Lower lobe of right lung (tissue), 2 donors: ENCODE measurements around the gene KDM2A. TPM values are rescaled to one million over a fixed set of nuclear protein-coding genes. Genes with fewer than 3 reads are reported as not detected.
"Not testable (repeated sequence)": the region's sequence is repeated elsewhere in the genome, so short reads cannot be mapped to it uniquely, and the experiment has no call there.

Experiments
- ATAC-seq, 2 donors: fragments of 200-7000 bp; cut with Tn5 transposase; one replicate each; pipeline ENCODE4 v1.9.1; 2020 to 2022; ENCODE audit warnings: mild to moderate bottlenecking in 2 of 2, moderate library complexity in 2 of 2
- DNase-seq: peaks from one replicate; pipeline ENCODE4 v3.0.0-alpha.2; 2020
- H3K27ac ChIP-seq: fragments of 200-600 bp; one replicate; pipeline ENCODE4 v1.8.0; 2022
- H3K27me3 ChIP-seq: fragments of 200-600 bp; one replicate; pipeline ENCODE4 v1.8.0; 2022; ENCODE audit warnings: low read depth
- H3K36me3 ChIP-seq: fragments of 200-600 bp; one replicate; pipeline ENCODE4 v1.8.0; 2022; ENCODE audit warnings: mild to moderate bottlenecking
- H3K4me1 ChIP-seq: fragments of 200-600 bp; one replicate; pipeline ENCODE4 v1.8.0; 2022
- H3K4me3 ChIP-seq: fragments of 200-600 bp; one replicate; pipeline ENCODE4 v1.8.0; 2022; ENCODE audit warnings: mild to moderate bottlenecking
- H3K9me3 ChIP-seq: fragments of 200-600 bp; one replicate; pipeline ENCODE4 v1.8.0; 2022
- intact Hi-C: fragments of 100-400 bp; cut with DNase I; formaldehyde crosslinking; loops from one replicate; pipeline ENCODE4 v1.11.0; 2022
- total RNA-seq: library from RNA; stranded (reverse); fragmentation: NEBNext Ultra II Directional; extraction: Animal tissue kit (Norgen Biotek cat#: 25700); gene quantifications from one replicate; pipeline ENCODE4 v1.2.1, GENCODE V29; 2021
- TF ChIP-seq, protein P1 (sequence below): fragments of 200-600 bp; IDR thresholded peaks from one replicate; pipeline ENCODE4 v1.8.0; 2022; ENCODE audit warnings: antibody characterized with exemption, mild to moderate bottlenecking
- donor health status: DM: no; HTN: yes; CAD: no; lungs with severe emphysema.

Gene KDM2A
- total RNA-seq, 1 donor from 2014 or later: 80.5 TPM

DNA sequence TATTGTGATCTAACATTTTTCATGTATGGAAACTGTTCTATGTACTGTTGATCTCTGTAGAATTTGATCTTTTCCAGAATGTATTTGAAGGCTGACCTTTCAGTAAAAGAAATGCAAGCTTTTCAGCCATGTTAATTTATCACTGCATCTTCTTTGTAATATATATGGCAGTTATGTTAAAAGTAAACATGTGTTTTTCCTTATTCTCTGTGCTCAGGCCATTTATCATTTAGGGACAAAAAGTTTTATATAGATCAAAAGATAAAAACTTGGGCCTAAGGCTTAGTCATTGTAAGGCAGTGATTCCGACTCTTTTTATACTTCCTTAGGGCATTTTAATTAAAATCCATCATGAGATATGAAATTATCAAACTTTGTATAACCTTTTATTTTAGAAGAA lies 48.7 kb downstream of the KDM2A start:
- Histone ChIP-seq H3K4me1 (peaks cover 26% of the 10 kb centered on the region), H3K36me3 (peaks cover 6% of the 10 kb centered on the region), H3K27ac (no peak overlapping the region), H3K4me3 (no peak overlapping the region), H3K27me3 (no peaks in the 10 kb centered on the region), H3K9me3 (no peaks in the 10 kb centered on the region)
- intact Hi-C loops: no loop called here
- no peak for ATAC-seq
- TF ChIP-seq, protein P1, sequence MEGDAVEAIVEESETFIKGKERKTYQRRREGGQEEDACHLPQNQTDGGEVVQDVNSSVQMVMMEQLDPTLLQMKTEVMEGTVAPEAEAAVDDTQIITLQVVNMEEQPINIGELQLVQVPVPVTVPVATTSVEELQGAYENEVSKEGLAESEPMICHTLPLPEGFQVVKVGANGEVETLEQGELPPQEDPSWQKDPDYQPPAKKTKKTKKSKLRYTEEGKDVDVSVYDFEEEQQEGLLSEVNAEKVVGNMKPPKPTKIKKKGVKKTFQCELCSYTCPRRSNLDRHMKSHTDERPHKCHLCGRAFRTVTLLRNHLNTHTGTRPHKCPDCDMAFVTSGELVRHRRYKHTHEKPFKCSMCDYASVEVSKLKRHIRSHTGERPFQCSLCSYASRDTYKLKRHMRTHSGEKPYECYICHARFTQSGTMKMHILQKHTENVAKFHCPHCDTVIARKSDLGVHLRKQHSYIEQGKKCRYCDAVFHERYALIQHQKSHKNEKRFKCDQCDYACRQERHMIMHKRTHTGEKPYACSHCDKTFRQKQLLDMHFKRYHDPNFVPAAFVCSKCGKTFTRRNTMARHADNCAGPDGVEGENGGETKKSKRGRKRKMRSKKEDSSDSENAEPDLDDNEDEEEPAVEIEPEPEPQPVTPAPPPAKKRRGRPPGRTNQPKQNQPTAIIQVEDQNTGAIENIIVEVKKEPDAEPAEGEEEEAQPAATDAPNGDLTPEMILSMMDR: no peak
- DNase-seq: no peak

DNA sequence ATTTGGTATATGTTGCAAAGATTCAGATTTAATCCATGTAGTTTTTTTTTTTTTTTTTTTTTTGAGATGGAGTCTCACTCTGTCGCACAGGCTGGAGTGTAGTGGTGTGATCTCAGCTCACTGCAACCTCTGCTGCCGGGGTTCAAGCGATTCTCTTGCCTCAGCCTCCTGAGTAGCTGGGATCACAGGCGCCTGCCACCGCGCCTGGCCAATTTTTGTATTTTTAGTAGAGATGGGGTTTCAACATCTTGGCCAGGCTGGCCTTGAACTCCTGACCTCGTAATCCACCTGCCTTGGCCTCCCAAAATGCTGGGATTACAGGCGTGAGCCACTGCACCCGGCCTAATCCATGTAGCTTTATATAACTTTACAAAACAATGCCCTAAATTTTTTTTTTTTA lies 49.8 kb downstream of the KDM2A start:
- H3K27ac ChIP-seq, ATAC-seq, H3K36me3 ChIP-seq, DNase-seq, H3K27me3 ChIP-seq, H3K9me3 ChIP-seq, H3K4me3 ChIP-seq, intact Hi-C loops: not testable (repeated sequence)
- H3K4me1 ChIP-seq: peaks cover 21% of the 10 kb centered on the region

DNA sequence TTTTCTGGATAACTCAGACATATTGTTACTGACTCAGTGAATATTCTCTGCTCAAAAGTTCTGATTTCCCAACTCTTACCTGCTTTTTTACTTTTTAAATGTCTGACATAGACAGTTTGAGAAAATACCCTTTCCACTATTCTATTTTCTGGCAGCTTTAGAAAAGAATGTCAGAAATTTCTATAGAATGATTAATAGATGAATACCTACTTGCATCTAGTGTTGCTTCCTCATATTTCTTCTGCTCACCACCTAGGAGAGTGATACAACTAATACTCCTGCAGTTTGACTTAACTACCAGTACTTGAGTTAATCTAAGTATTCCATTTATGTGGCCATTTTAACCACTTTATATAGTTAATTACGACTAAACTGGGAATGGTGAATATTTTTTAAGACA lies 55.2 kb downstream of the KDM2A start:
- DNase-seq: no peak
- Histone ChIP-seq H3K4me3 (no peak overlapping the region), H3K4me1 (peaks cover 14% of the 10 kb centered on the region), H3K36me3 (peaks cover 6% of the 10 kb centered on the region), H3K27ac (no peak overlapping the region), H3K27me3 (no peaks in the 10 kb centered on the region), H3K9me3 (no peaks in the 10 kb centered on the region)
- intact Hi-C loops: no loop called here
- TF ChIP-seq, protein P1: no peak
- ATAC-seq: no peak

DNA sequence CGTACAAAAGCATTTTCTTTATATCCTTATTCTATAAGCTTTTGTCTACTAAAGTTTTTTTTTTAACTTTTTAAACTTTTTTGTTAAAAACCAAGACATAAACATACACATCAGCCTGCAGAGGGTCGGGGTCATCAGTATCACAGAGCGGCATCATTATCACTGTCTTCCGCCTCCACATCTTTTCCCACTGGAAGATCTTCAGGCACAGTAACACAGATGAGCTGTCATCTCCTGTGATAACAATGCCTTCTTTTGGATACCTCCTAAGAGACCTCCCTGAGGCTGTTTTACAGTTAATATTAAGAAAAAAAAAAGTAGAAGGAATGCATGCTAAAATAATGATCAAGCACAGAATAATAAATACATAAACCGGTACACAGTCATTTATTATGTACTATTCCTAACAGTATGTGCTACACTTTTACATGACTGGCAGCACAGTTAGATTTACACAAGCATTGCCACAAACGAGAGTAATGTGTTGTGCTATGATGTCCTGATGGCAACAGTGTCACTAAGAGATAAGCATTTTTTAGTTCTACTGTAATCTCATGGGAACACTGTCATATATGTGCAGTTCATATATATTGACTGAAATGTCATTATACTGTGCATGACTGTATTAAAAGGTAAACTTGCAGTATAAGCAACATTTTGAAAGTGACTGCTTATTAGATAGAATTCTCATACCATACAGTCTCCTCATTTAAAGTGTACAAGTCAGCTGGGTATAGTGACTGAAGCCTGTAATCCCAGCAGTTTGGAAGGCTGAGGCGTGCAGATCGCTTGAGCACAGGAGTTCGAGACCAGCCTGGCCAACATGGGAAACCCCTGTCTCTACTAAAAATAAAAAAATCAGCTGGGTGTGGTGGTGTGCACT lies 58.6 kb downstream of the KDM2A start:
- Histone ChIP-seq H3K4me1 (peaks cover 9% of the 10 kb centered on the region), H3K36me3 (peaks cover 31% of the 10 kb centered on the region), H3K27ac (no peak overlapping the region), H3K9me3 (no peaks in the 10 kb centered on the region), H3K27me3 (no peaks in the 10 kb centered on the region), H3K4me3 (no peak overlapping the region)
- TF ChIP-seq, protein P1: no peak
- DNase-seq: no peak
- intact Hi-C loops: no loop called here
- ATAC-seq: no peak

DNA sequence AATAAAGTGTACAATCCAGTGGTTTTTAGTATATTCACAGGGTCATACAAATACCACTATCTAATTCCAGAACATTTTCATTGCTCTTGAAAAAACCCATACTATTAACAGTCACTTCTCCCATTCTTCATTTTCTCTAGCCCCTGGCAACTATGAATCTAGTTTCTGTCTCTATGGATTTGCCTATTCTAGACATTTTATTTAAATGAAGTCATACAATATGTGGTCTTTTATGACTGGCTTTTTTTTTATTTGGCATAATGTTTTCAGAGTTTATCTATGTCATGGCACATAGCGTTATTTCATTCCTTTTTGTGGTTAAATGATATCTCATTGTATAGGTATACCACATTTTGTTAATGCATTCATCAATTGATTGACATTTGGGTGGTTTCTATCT lies 59.4 kb downstream of the KDM2A start:
- ATAC-seq (no peak), DNase-seq (no peak)
- Histone ChIP-seq H3K4me1 (peaks cover 9% of the 10 kb centered on the region), H3K27ac (no peak overlapping the region), H3K27me3 (no peaks in the 10 kb centered on the region), H3K36me3 (peaks cover 39% of the 10 kb centered on the region), H3K4me3 (no peak overlapping the region), H3K9me3 (no peaks in the 10 kb centered on the region)
- intact Hi-C loops: no loop called here
- TF ChIP-seq, protein P1: no peak

DNA sequence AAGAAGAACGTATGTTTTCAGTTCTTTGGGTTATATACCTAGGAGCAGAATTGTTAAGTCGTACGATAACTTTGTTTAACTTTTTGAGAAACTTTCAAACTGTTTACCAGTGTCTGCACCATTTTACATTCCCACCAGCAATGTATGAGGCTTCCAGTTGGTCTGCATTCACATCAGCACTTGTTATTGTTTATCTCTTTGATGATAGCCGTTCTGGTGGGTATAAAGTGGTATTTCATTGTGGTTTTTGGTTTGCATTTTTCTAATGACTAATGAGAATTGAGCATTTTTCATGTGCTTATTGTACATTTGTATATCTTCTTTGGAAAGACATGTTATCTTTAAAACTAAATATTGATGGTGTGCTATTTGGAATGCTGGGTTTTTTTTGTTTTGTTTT lies 59.8 kb downstream of the KDM2A start:
- H3K27ac ChIP-seq: no peak overlapping the region
- TF ChIP-seq, protein P1: no peak
- no peak overlapping the region for H3K4me3 ChIP-seq
- intact Hi-C loops: no loop called here
- H3K27me3 ChIP-seq: no peaks in the 10 kb centered on the region
- no peak for ATAC-seq
- no peak for DNase-seq
- peaks cover 43% of the 10 kb centered on the region for H3K36me3 ChIP-seq
- H3K9me3 ChIP-seq: no peaks in the 10 kb centered on the region
- peaks cover 8% of the 10 kb centered on the region for H3K4me1 ChIP-seq
